Skeletal muscle cell (primary cell): ENCODE results near the gene CLEC16A.

Experiments used
- DNase-seq: peaks from one replicate; pipeline ENCODE4 v3.0.0-alpha.2; 2010; ENCODE audit warnings: low read depth
- H3K4me3 ChIP-seq: 2 replicates; pipeline ENCODE4 v1.5.1; 2011; ENCODE audit warnings: low read depth, mild to moderate bottlenecking, control low read depth, low read length, moderate library complexity

CLEC16A gene

GRCh38 chr16:11049396-11050059 lies 105.2 kb downstream of the CLEC16A start:
- no peak for DNase-seq
- H3K4me3 ChIP-seq = no peak overlapping the region

GRCh38 chr16:11050536-11050935 lies 106.2 kb downstream of the CLEC16A start:
- DNase-seq = no peak
- no peak overlapping the region for H3K4me3 ChIP-seq

GRCh38 chr16:11050944-11051343 lies 106.6 kb downstream of the CLEC16A start:
- no peak overlapping the region for H3K4me3 ChIP-seq
- no peak for DNase-seq

GRCh38 chr16:11051430-11051829 lies 107.1 kb downstream of the CLEC16A start:
- DNase-seq = no peak
- no peak overlapping the region for H3K4me3 ChIP-seq

DNA sequence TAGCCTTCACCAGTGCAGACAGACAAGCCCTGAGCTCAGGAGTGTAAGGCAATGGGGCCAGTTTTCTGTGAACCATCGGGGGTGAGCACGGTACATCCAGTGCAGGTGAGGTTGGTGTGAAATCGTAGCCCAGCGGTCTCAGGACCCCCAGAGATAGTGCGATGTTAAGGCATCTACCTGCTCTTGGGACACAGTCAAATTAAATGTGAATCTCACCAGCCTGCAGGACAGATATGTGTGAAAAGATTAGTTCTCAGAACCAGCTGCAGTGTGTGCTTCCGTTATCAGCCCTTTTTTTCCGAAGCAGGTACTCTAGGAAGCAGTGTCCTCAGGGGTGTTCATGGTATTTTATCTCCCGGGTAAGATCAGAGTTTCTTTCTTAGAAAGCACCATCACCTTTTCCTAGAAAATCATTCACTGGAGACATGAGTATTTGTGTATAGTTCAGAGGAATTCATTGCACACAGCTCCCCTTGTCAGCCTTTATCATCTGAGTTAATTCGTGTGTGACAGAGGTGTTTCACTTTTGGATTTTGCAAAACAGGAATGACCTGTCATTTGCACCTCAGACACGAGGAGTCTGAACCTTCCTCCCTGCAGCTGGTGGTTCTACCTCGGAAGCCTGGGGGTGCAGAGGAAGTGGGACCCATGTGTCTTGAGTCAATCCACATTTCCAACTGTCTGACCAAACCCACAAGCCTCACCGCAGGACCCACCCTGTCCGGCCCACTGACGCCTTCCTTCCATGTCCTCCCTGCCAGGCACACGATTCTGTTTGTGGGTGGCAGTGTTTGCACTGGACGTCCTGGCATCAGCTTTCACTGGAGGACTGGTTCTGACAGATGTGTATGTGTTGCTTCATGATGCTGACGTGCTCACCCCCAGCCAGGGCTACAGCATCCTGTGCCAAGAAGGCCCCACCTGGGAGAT lies 107.8 kb downstream of the CLEC16A start:
- H3K4me3 ChIP-seq = no peak overlapping the region
- DNase-seq = no peak

GRCh38 chr16:11053916-11054460 lies 109.6 kb downstream of the CLEC16A start:
- no peak overlapping the region for H3K4me3 ChIP-seq

GRCh38 chr16:11056090-11056992 lies 112.0 kb downstream of the CLEC16A start:
- DNase-seq = no peak
- H3K4me3 ChIP-seq = no peak overlapping the region

More at GRCh38 chr16:11053916-11054460, 109.6 kb downstream of the CLEC16A start:
- DNase-seq = no peak

- DNase-seq = no peak
- H3K4me3 ChIP-seq = no peak overlapping the region
Measured at GRCh38 chr16:11056993-11057649, 112.8 kb downstream of the CLEC16A start.

DNA sequence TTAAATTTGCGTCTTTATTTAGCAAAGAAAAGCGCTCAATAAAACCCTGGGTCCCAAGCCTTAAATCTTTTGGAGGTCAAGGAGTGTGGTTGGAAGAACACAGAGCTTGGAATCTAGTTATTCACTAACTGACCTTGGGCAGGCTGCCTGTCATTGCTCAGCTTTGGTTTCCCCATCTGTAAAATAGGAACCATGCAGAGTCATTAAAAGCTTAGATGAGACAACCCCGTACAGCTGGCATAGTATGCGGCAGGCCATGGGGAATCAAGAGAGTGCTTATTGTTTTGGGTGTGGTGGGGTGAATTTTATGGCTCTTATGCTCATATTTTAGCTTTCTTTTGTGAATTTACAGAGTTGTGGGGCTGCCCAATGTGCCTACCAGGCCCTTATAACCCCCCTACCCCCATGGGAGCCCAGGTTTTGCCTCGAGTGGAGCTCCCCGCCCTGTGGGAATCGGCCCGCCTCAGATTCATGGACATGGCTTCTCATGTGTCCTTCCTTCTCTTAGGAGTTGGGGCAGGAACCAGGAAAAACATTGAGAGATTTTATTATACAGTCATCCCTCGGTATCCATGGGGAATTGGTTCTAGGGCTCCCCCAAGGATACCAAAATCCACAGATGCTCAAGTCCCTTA lies 113.5 kb downstream of the CLEC16A start:
- DNase-seq = no peak

GRCh38 chr16:11058832-11059231 lies 114.5 kb downstream of the CLEC16A start:
- H3K4me3 ChIP-seq = no peak overlapping the region
- DNase-seq = no peak

More for the DNA sequence above, 113.5 kb downstream of the CLEC16A start:
- H3K4me3 ChIP-seq = no peak overlapping the region

GRCh38 chr16:11059588-11059987 lies 115.2 kb downstream of the CLEC16A start:
- H3K4me3 ChIP-seq = no peak overlapping the region
- no peak for DNase-seq

DNA sequence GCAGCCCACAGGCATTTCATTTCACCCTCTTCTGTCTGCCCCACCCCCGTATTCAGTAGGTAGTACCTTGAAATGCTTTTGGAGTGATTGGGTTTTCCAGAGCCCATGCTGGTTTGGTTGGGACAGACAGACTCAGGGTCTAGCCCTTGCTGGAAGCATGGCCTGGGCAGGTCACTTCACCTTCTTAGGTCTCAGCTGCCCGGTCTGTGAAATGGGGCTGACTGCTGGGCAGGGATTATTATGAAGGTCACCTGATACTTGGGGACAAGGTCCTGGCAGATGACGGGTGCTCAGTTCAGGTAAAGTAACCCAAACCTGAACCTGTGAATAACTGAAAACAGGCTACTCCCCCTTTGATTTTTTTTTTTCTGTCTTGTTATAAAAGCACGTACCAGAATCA lies 116.0 kb downstream of the CLEC16A start:
- H3K4me3 ChIP-seq = no peak overlapping the region
- no peak for DNase-seq

- no peak overlapping the region for H3K4me3 ChIP-seq
Measured at GRCh38 chr16:11060842-11061241, 116.5 kb downstream of the CLEC16A start.

GRCh38 chr16:11061629-11062270 lies 117.4 kb downstream of the CLEC16A start:
- H3K4me3 ChIP-seq = no peak overlapping the region
- no peak for DNase-seq

More at GRCh38 chr16:11060842-11061241, 116.5 kb downstream of the CLEC16A start:
- DNase-seq = no peak

DNA sequence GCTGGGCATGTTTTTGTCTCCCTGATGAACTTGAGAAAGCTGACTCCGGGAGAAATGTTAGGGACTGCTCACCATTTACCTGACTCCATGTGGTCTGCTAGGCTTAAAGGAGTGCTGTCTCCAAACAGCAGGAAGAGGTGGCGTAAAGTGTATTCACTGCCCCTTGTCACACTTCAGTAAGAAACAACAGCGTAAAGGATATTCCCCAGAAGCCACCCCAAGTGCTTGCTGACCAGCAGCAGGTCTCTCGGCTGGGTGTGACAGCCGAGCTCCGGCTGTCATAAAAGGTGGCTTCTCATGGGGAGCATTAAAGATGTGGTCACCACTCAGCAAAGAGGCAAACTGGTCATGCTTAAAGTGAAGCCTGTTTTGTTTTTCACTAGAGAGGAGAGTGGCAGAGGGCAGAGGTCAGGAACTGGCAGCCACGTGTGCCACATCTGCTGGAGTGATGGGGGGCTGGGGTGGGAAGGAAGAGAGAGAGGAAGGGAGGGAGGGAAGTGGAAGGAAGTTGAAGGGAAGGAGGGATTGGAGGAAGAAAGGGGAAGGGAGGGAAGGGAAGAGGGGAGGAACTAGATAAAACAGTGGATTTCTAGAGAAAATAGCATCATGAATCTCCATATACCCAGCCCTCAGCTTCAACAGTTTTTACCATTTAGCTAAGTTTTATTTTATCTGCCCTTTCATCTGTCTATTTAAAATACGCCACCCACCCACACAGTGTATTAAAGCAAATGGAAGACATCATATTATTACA lies 119.3 kb downstream of the CLEC16A start:
- no peak for DNase-seq
- no peak overlapping the region for H3K4me3 ChIP-seq

DNA sequence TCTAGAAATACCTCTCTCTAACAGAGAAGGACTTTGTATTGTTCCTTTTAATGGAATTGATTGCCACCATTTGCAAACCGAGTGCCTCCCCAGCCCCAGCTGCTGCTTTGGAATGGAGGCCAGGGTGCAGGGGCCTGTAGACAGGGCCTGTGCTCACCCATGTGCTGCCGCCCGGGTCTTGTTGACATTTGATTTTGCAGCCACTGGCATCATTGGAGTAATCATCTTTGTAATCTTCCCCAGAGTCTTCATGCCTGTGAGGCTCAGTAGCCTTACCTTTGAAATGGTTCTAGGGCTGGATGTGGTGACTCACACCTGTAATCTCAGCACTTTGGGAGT lies 119.8 kb downstream of the CLEC16A start:
- DNase-seq = no peak
- no peak overlapping the region for H3K4me3 ChIP-seq

DNA sequence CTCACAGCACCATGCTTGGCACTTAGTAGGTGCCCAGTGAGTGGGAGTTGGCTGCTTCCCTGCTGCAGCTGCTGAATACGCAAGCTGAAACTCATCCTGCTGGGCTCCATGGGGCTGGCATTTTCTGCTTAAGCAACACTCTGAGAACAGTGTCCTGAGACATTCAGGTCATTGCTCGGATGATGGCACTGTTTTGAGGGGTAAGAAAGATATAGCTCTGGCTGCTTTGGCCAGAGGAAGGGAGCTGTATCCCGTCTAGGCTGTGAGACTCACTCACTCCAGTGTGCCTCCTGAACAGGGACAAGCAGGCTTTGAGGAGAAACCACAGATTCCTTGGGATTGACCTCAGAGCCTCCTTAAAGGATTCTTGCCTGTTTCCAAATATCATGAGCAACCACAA lies 120.5 kb downstream of the CLEC16A start:
- H3K4me3 ChIP-seq = no peak overlapping the region
- no peak for DNase-seq
